SK-N-MC (cell line): ENCODE results near the gene SHISAL1.

Experiments
- EZH2 ChIP-seq: fragments of 200-600 bp; sonication (generic); IDR thresholded peaks from one replicate; pipeline ENCODE4 v1.6.1; 2017; ENCODE audit warnings: antibody characterized with exemption
- POLR2AphosphoS5 ChIP-seq: IDR thresholded peaks from 2 replicates; pipeline ENCODE4 v1.6.1; 2012; ENCODE audit warnings: mild to moderate bottlenecking, low read depth, low read length, borderline replicate concordance

GRCh38 chr22:44217346-44217745 is 95.4 kb downstream of the SHISAL1 start:
- TF ChIP-seq EZH2 (no peak), POLR2AphosphoS5 (no peak)
